B cell (primary cell): ENCODE data around the gene MAP3K6.

Experiments used
- CTCF ChIP-seq: fragments of 200-600 bp; IDR thresholded peaks from one replicate; pipeline ENCODE4 v1.8.0; 2022; ENCODE audit warnings: antibody characterized with exemption, mild to moderate bottlenecking
- EZH2 ChIP-seq: IDR thresholded peaks from 2 replicates; pipeline ENCODE4 v1.6.1; 2012; ENCODE audit warnings: borderline replicate concordance, low read depth, mild to moderate bottlenecking, moderate library complexity, low read length; ENCODE audit not compliant: insufficient read depth, poor library complexity, severe bottlenecking

DNA sequence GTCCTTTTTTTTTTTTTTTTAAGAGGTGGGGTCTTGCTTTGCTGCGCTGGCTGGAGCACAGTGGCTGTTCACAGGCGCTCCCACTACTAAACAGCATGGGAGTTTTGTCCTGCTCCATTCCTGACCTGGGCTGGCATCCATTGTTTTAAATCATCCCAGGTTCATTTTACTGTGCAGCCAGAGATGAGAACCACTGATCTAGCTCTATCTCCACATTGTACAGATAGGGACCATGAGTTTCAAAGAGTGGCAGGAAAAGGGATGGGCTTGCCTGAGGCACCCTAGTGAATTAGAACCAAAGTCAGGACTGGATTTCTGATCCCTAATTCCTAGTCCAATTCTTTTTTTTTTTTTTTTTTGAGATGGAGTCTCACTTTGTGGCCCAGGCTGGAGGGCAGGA lies 52.0 kb downstream of the MAP3K6 start:
- TF ChIP-seq CTCF: no peak
- TF ChIP-seq EZH2: no peak
